Hypothalamus (tissue), 51 donors: ENCODE results near the gene C9orf152.
A peak's percentile ranks its signal among the peaks of the same experiment; 100 is the strongest.

Experiments
- DNase-seq, 51 donors: peaks; one replicate each; lab custom pipeline; 2025; lab: John Stamatoyannopoulos, UW

Gene C9orf152

DNA sequence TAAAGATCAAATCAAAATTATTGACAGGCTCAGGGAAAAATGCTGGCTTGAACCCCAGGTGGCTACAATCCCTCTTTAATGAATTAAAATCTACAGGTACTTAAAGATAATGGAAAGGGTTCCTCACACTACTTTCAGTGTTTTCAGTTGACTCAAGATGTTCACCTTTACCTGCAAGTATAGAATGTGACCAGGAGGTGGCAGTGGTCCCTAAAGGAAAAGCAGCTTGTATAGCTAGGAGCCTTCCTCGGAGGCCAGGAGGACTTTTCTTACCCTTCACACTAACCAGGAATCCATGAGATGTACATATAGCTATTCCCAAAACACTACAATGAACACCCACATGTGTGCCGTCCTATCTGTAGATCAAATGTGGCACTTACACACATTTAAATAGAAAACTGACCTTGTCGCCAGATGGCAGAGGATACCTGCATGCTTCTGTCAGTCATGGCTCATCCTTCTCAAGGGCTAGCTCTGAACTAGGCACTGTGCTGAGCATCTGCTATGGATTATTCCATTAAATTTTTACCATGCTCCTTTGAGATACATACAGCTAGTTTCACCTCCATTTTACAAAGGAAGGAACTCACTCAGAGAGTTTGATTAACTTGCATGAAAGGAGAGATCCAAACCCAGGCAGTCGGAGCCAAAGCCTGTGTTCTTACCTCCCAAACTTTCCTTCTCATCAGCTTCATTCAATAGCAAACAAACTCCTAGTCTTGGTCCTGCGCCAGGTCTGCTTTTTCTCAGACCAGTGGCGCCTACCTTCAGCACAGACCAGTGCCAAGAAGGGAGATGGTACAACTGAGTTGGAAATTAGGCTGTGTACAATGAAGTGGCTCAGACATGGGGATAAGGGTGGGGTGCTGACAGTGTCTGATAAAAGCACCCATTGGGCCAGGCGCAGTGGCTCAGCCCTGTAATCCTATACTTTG is 24.5 kb downstream of the C9orf152 start:
- DNase-seq: peak in 28 of 51 donors; percentile 1 to 62 (median 16)

GRCh38 chr9:110180511-110181434 is 27.2 kb downstream of the C9orf152 start:
- no peak for DNase-seq

- no peak for DNase-seq
These were observed 28.2 kb downstream of the C9orf152 start for GRCh38 chr9:110179734-110180133.

GRCh38 chr9:110178281-110178680 is 29.7 kb downstream of the C9orf152 start:
- no peak for DNase-seq

DNA sequence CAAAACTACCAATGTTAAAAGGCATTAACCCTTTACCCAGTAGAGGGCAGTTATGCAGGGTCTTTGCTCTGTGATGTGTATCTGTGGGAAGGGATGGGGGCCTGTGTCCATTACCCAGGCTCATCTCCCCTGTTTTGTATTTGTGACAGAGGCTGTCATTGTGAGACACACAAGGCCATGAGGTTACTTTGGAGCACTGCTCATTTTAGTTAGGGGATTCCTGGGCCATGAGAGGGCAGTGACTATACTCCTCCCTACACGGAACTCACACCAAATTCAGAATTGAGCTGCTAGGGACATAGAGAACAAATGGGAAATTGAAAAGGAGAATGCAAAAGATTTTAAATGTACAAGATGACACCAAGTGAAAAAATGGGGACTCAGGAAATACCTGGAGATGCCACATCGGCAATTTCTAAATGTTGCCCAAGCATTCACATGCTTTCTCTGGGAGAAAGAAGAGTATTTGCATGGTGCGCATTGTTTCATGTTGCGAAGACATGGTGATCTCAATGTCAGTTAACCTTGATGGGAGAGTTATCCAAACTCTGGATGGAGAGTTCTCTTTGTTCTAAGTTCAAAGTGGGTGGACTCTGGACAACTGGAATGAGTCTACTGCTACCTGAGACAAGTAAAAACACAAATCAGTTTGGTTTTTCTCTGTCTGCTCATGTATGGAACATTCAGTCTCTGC is 32.5 kb downstream of the C9orf152 start:
- no peak for DNase-seq

DNA sequence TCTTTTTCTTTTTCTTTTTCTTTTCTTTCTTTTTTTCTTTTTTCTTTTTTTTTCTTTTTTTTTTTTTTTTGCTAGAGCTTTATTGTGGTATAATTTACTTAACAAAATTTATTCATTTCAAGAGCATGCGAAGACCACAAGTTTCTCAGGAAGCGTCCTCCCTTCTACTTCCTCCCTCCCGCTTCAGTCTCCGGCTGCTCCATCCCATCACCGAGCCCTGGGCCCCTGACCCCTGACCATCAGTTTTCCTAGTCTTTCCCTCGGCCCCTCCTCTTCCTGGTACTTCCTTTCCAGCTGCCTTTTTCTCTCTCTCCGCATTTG is 34.7 kb downstream of the C9orf152 start:
- no peak for DNase-seq

GRCh38 chr9:110170357-110171257 is 37.4 kb downstream of the C9orf152 start:
- DNase-seq: no peak

DNA sequence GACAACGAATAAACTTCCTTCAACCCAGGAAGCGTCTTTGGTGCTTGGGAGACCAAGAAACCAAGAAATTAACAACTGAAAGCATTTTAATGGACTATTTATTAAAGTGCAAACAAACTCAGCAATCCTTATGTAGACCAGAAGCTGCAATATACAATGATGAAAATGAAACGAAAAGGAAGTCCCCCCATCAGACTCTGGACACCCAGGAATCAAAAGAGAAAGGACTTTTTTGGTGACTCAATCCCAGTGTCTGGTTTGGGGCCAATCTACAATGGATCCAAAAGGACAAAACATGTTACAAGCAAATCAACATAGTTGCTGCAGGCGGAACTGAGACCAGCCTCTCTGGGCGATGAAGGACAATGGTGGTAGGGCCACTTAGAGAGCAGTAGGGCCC is 39.5 kb downstream of the C9orf152 start:
- no peak for DNase-seq

- DNase-seq: no peak
These were observed 46.0 kb downstream of the C9orf152 start for GRCh38 chr9:110161940-110162339.

DNA sequence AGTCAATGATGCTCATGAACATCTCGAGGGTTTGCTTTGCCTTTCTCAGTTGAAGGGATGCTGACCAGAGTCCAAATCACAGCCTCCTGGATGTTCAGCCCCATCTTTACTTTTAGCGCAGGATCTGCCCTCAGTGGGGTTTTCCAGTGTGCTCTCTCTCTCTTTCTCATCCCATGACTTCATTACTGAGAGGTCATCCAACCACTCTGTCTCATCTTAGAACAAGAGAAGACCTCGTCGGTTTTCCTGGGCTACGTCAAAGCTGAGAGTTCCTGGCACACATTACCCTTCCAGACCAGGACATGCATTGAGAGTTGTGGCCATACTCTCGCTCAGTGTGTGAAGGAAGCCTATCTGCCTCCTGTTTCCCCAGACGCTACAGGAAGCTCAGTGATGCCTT is 47.3 kb downstream of the C9orf152 start:
- DNase-seq: no peak

GRCh38 chr9:110160123-110160522 is 47.8 kb downstream of the C9orf152 start:
- no peak for DNase-seq

- DNase-seq: no peak
These were observed 49.9 kb downstream of the C9orf152 start for GRCh38 chr9:110157823-110158664.

DNA sequence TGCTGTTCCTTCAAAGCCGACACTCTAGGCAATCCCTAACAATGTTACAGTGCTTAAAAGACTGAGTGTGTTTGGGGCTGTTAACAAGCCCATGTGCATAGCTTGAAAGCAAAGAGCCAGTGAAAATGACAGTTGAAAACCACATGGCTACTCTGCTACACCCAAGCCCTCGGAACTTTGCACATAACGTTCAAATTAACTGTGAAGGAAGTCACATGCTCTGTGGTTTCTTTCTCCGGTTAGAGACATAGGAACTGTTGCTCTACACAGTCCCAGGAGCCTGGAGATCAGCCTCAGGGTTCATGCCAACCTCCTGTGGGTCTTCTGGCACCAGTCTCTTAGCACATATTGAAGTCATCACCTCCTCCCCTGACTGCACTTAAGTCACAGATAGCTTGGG is 51.1 kb downstream of the C9orf152 start:
- peak in 1 of 51 donors; percentile 8 for DNase-seq

GRCh38 chr9:110156416-110156815 is 51.5 kb downstream of the C9orf152 start:
- no peak for DNase-seq

- DNase-seq: no peak
These were observed 52.2 kb downstream of the C9orf152 start for GRCh38 chr9:110155751-110156150.

GRCh38 chr9:110153431-110153830 is 54.5 kb downstream of the C9orf152 start:
- DNase-seq: no peak

DNA sequence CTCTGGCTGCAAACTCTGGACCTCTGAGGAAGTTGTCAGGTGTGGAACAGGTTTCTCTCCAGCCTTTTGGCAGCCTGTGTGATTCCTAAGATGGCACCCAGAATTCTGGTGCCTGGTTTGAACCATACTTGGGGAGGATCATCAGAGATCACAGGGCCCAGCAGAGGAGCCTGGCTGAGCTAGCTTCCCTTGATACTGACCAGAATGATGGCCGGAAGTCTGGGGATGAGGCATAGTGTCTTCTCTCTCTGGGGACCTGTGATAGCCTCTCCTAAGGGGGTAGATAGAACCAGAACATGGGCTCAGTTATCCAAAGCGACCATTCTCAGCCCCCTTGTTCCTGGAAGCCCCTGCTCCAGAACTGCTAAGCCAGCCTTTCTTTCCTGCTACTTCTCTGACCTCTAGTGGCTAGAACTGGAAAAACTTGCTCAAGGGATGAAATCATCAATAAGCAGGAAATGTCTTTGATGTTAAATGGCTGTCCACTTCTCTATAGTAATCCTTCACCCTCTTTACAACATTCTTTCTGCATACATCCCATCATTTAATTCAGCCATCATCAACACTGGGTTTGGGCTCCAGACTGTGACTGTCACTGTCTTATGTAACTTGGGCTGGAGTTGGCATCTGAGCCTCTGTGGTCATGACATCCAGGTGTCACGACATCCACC is 55.1 kb downstream of the C9orf152 start:
- DNase-seq: peak in 2 of 51 donors; percentile 16 to 50
